ENCODE results near the gene MNX1.

DNA sequence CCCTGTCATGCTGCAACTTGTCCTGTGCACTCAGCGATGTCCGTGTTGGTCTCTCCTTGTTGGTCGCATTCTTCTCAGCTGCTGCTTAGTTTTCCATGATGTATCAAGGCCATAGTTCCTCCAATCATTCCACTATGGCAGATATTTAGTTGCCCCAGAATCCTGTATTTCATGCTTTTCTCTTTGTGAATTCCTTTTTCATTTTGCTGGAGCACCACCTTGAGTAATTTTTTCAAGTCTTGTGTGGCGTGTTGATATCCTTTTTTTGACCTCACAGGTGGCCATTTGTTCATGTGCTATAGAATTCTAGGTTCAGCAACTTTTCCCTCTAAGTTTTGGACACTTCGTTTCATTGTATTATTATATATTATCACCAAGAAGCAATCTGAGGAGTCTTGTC, 42.7 kb upstream of the MNX1 start:
- TF ChIP-seq POLR2A (IDR thresholded peaks at IDR 0.05; ENCODE audit: low read depth, low read length) (no peak), TAF1 (IDR thresholded peaks at IDR 0.05; ENCODE audit: borderline replicate concordance, low read depth, low read length) (no peak), POLR2AphosphoS5 (IDR thresholded peaks at IDR 0.05; ENCODE audit: low read depth, low read length) (no peak)
